Psoas muscle (tissue), 8 donors: ENCODE results near the gene CCDC182. TPM values are rescaled to one million over a fixed set of nuclear protein-coding genes. Genes with fewer than 3 reads are reported as not detected.

Experiments used
- ATAC-seq, 4 donors: fragments of 200-7000 bp; cut with Tn5 transposase; one replicate each; pipeline ENCODE4 v1.9.1; 2020; ENCODE audit warnings: moderate library complexity in 3 of 4, mild to moderate bottlenecking in 2 of 4
- DNase-seq, 2 donors: peaks; one replicate each; pipeline ENCODE4 v3.0.0-alpha.2; 2020
- H3K27ac ChIP-seq: fragments of 200-600 bp; one replicate; pipeline ENCODE4 v1.8.0; 2022
- H3K27me3 ChIP-seq, 3 donors: fragments of 200-600 bp in 1 of 3; one replicate each; pipeline versions ENCODE4 v1.6.1 to v1.8.0; 2013 to 2022; ENCODE audit warnings: low read length in 2 of 3, mild to moderate bottlenecking in 2 of 3, moderate library complexity in 1 of 3; ENCODE audit not compliant: insufficient read depth in 3 of 3
- H3K36me3 ChIP-seq, 2 donors: fragments of 200-600 bp in 1 of 2; one replicate each; pipeline versions ENCODE4 v1.6.1 to v1.8.0; 2013 to 2022; ENCODE audit warnings: low read depth in 1 of 2, mild to moderate bottlenecking in 1 of 2, moderate library complexity in 1 of 2; ENCODE audit not compliant: insufficient read depth in 1 of 2
- H3K4me1 ChIP-seq: fragments of 200-600 bp; one replicate; pipeline ENCODE4 v1.8.0; 2022
- H3K4me3 ChIP-seq: fragments of 200-600 bp; one replicate; pipeline ENCODE4 v1.8.0; 2022; ENCODE audit warnings: mild to moderate bottlenecking
- H3K9me3 ChIP-seq: fragments of 200-600 bp; one replicate; pipeline ENCODE4 v1.8.0; 2022
- CTCF ChIP-seq: fragments of 200-600 bp; IDR thresholded peaks from one replicate; pipeline ENCODE4 v1.8.0; 2022; ENCODE audit warnings: antibody characterized with exemption
- WGBS, 3 donors: extraction: QIAGEN DNeasy Blood & Tissue Kit; methylation state at CpG; one replicate each; pipeline versions ENCODE4 v1.1.6 to v1.1.7; 2013; 5-methylcytosine and 5-hydroxymethylcytosine counted together
- intact Hi-C, 2 donors: fragments of 100-400 bp; cut with DNase I; formaldehyde crosslinking; loops; one replicate each; pipeline versions ENCODE4 v1.11.0 to v1.14.2; 2022
- polyA plus RNA-seq, 3 donors: library from polyadenylated mRNA; stranded (reverse); fragments of 200-250 nt; gene quantifications; one replicate each; pipeline ENCODE4 v1.2.3, GENCODE V29; 2013
- total RNA-seq, 4 donors: library from RNA; stranded (reverse); fragmentation: NEBNext Ultra II Directional in 2 of 4; extraction: Animal tissue kit (Norgen Biotek cat#: 25700) in 2 of 4; gene quantifications; one replicate each; pipeline versions ENCODE4 v1.2.1 to v1.2.4, GENCODE V29; 2021 to 2023
- donor health status: healthy with polysubstance abuse.
- donor health status: DM: no; HTN: no; CAD: no; lungs with moderate emphysema.
- donor health status: Bipolar disorder and iron deficiency.
- donor health status: healthy.
- donor health status: DM: yes; HTN: yes; CAD: no.
- donor health status: DM: no; HTN: no; CAD: no.
- donor health status: DM: no; HTN: no; CAD: no.
- donor health status: DM: yes; HTN: yes; CAD: no.

CCDC182 gene
- total and polyA plus RNA-seq, 7 donors: not detected

GRCh38 chr17:57747221-57748017 lies 2.3 kb upstream of the CCDC182 start:
- WGBS, 3 donors: 25 to 32% (median 31%) methylated on average over 6 of the region's 6 CpGs
- Histone ChIP-seq H3K27me3 (no peaks in the 10 kb centered on the region), H3K4me1 (no peaks in the 10 kb centered on the region), H3K36me3 (no peaks in the 10 kb centered on the region), H3K27ac (no peak overlapping the region), H3K4me3 (no peak overlapping the region), H3K9me3 (no peaks in the 10 kb centered on the region)
- intact Hi-C loops: loop anchor here (2.0 to 5.0 kb wide), 4 partner anchors 149 to 617 kb away; no protein-coding TSS in a partner anchor
- no peak for DNase-seq
- ATAC-seq: peak; percentile 73 to 92 (median 82)
- TF ChIP-seq CTCF: peak; percentile 77

GRCh38 chr17:57746221-57746620 lies 1.1 kb upstream of the CCDC182 start:
- intact Hi-C loops: loop anchor here (2.0 to 5.0 kb wide), 4 partner anchors 147 to 615 kb away; no protein-coding TSS in a partner anchor
- Histone ChIP-seq H3K27ac (no peak overlapping the region), H3K4me1 (no peaks in the 10 kb centered on the region), H3K27me3 (no peaks in the 10 kb centered on the region), H3K9me3 (no peaks in the 10 kb centered on the region), H3K36me3 (no peaks in the 10 kb centered on the region), H3K4me3 (no peak overlapping the region)
- TF ChIP-seq CTCF: no peak
- ATAC-seq (no peak), DNase-seq (no peak)

GRCh38 chr17:57744195-57745170 lies 616 bp downstream of the CCDC182 start:
- intact Hi-C loops: loop anchor here (5.0 kb wide), 2 partner anchors 502 to 612 kb away; no protein-coding TSS in a partner anchor
- ATAC-seq: no peak

GRCh38 chr17:57740235-57740528 lies 4.9 kb downstream of the CCDC182 start:
- intact Hi-C loops: no loop called here
- H3K9me3 ChIP-seq: no peaks in the 10 kb centered on the region
- no peaks in the 10 kb centered on the region for H3K4me1 ChIP-seq
- H3K27ac ChIP-seq: no peak overlapping the region
- ATAC-seq: no peak
- no peak for DNase-seq
- H3K27me3 ChIP-seq: no peaks in the 10 kb centered on the region
- H3K36me3 ChIP-seq: no peaks in the 10 kb centered on the region
- no peak for TF ChIP-seq CTCF
- WGBS, 3 donors: 48 to 64% (median 57%) methylated on average over 2 of the region's 2 CpGs
- no peak overlapping the region for H3K4me3 ChIP-seq

More at GRCh38 chr17:57744195-57745170, 616 bp downstream of the CCDC182 start:
- no peaks in the 10 kb centered on the region for H3K4me1 ChIP-seq
- no peak overlapping the region for H3K4me3 ChIP-seq
- WGBS, 3 donors: 86 to 89% (median 87%) methylated on average over 26 of the region's 26 CpGs
- no peaks in the 10 kb centered on the region for H3K27me3 ChIP-seq
- no peaks in the 10 kb centered on the region for H3K36me3 ChIP-seq
- no peaks in the 10 kb centered on the region for H3K9me3 ChIP-seq
- TF ChIP-seq CTCF: no peak
- no peak overlapping the region for H3K27ac ChIP-seq
- DNase-seq: no peak
